HG03280 (cell line): ENCODE data around the gene LRFN2.

Experiments used
- ATAC-seq: cut with Tn5 transposase; IDR thresholded peaks from one replicate; pipeline ENCODE4 v1.9.1; 2021; ENCODE audit warnings: mild to moderate bottlenecking, moderate library complexity; ENCODE audit not compliant: unreplicated experiment

Gene LRFN2

DNA sequence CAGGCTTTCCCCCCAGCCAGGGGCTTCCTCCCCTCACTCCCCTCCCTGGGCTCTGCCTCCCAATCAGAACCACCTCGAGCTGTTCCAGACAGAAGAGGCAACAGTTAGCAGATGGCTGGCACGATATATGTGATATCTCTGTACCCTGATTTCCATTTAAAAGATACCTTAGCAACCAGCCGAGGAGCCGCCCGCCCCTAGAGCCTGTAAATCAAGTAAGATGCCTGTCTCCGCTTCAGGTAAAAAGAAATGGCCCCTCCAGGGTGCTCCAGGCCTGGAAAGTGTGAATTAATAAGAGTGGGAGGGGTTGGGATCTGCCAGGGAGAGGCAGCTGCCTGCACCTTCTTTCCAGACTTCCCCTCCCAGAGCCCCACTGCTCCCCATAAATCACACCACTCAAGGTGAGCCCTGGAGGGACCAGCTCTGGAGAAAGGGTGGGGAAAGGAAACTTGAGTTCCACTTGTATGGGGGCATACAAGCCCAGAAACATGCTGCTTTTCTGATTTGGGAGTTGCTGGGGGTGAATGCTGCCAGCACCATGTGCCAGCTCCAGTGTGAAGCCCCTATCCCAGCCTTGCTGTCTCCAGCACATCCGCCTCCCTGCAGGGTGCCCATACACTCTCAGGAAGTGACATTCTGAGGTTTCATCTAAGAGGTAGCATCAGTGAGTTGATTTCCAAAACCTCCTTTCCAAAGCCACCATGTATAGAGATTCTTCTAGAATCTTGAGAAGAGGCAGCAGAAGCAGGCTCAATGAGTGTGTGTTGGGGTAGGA lies 148.0 kb downstream of the LRFN2 start:
- ATAC-seq, result no peak

DNA sequence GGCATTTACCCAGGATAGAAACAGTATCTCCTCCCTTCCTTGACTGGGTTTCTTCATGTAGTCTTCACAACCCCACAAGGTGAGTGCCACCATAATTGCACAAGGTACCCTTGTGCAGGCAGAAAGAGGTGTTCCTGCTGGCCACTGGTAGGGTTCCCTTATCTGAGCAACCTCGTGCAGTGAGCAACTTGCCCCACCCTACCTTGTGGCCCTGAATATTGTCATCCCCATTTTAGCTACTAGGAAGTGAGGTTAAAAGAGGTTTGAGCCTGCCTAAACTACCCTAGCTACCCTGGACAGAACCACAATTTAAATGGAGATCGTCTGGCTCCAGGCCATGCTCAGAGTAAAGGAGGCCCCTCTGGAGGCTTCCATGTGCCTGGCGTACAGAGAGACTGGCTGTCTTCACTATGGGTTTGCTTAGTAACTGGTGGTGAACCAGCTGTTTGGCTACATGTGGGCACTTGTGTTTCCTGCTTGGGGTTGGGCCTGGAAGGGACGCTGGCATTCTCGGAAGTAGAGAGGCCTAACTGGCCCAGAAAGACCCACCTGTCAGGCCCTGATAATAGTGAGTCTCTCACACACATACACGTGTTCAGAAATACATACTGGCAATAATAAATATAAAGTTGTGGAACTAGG lies 148.8 kb downstream of the LRFN2 start:
- no peak for ATAC-seq

DNA sequence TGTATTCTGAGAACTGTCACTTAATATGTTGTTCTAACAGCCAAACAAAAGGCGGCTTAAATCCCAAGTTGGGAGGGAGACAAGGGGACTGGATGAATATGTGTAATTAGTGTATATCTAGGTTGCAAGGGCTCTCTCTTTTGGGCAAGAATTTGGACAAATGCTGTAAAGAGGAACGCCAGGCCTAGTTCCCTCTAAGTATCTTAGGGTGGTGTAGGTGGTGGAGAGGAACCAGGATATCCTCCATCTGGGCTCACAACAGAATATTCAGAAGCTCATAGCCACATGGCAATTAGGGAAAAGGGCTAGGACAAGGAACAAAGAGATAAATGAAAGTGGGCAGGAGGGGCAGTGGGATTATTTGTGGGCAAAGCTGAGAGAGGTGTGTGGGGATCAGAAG lies 149.5 kb downstream of the LRFN2 start:
- no peak for ATAC-seq

DNA sequence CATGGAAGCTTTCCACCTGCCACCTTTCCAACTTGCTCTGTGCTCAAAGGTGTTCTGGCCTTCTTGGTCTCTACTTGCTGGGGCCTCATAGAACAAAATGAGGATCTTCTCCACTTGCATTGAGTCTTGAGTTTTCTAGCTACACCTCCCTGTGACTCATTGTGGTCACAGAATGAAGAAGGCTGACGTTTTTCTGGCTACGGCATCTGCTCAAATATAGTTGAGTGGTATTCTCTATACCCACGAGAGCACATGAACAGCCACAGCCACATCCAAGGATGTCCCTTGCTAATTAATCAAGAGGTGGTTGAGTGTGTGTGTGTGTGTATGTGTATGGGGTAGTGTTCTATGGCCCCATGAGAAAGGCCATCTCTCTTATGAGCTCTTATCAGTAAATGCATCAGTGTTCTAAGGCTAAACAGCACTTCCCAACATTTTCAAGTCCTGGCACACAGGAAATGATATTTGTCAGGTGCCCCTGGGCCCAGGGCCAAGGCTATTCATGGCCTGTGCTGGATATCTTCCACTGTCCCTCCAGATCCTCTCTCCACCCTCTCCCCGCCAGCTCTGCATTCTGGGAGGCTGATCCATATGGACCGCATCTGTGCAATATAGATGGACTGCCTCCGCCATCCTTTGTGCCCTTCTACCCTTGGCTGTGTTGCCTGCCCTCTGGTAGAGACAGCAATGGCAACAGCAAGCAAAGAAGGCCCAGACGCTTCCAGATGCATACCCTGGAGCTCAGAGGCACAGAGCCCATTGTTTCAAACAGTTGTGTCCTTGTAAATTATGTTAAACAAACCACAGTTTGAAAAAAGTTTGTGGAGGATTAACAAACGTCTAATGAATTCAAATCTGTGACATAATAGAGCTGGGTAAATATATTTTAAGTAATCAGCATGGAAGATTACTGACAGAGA lies 150.2 kb downstream of the LRFN2 start:
- no peak for ATAC-seq

- ATAC-seq, result no peak
Observed at GRCh38 chr6:40432982-40433381, 154.2 kb downstream of the LRFN2 start.

- no peak for ATAC-seq
Observed at GRCh38 chr6:40431706-40432105, 155.5 kb downstream of the LRFN2 start.

- ATAC-seq, result no peak
Observed at GRCh38 chr6:40427196-40427595, 160.0 kb downstream of the LRFN2 start.

DNA sequence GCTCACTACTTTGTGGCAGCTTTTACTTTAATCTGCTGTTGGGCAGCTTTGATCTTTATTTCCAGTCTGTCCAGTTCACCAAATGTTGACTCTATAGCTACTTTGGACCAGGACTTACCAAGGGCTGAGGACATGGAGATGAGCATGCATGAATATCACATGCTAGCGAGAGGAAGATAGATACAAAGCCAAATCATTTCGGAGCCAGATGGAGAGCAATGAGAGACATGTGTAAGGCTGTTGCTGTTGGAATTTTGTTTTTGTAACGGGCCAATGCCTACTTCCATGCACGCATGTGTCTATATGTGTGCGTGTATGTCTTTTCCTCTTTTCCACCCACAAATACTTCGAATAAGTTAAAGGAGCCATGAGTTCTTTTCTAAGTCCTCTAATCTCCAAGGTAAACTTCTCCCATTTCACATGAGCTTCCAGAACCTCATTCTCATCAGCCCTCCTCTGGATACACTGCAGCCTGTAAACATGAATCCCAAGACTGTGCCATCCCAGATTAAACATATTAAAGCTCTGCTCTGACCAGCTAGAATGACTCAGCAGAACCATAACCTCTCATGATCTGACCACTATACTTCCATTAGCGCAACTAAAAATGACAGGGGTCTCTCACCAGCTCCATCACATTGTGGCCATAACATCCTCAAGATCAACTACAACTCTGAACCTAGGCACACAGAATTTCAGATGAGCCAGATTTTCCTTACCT lies 160.7 kb downstream of the LRFN2 start:
- no peak for ATAC-seq

DNA sequence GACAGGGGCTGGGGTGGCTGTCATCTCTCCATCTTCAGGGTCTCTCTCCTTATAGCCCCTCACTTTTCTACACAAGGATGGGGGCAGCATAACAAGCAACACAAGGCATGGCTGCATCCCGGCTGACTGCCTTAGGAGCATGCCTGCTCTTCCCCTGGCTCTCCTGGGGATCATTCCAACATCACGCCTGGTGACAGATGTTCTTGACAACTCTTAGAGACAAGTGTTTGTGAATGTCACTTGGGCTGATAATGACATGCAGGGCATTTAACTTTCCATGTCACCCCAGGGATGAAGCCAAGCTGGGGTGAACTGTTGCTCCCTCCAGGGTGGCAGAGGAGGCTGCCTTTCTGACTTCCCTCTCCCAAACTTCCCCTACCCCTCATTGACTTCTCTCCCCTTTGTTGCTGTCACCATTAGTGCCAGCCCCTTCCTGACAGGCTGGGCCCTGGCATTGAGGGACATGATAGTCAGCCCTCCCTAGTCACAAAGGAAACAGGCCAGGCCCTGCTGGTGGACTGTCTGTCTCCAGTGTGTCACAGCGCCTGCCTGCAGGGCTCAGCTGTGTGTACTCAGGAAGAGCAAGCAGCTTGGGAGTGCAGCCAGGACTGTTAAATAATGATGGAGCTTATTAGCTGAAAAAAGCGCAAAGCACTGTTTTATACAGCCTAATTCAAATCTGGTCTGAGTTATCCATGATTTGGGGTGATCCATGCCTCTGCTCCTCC lies 161.8 kb downstream of the LRFN2 start:
- ATAC-seq, result no peak

- ATAC-seq, result no peak
Observed at GRCh38 chr6:40422046-40422445, 165.1 kb downstream of the LRFN2 start.

GRCh38 chr6:40419946-40420728 lies 167.0 kb downstream of the LRFN2 start:
- ATAC-seq, result no peak

DNA sequence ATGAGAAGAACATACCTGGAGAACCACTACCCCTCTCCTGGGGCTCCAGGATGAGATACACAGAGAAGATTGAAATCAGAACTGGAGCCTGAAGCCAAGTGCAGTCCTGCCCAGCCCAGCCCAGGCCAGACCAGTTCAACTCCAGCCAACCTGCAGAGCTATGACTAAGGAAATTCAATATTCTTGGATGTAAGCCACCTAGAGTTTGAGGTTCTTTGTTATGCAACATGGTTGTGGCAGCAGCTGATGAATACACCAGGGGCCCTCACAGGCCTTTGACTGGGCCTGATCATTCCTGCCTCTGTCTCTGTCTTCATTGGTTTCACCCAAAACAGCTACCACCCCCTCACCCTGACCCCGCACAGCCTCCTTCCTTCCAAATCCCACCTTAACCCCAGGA lies 167.8 kb downstream of the LRFN2 start:
- ATAC-seq, result no peak

DNA sequence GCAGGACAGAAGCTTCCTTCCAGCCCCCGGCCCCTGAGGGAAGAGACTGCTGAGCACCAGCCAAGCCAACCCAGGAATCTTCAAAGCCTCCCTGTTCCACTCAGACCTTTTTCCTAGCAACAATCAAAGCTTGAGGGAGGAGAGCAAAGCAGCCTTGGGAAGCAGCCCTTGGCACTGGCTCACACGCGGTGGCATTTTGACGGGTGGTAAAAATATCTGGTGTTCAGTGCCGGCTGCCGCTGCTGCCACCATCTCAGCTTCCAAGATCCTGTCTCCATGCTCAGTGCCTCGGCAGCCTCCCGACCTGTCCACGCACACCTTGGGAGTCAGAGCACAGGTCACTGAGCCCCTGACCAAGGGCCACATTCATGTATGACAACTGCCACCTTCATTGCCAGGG lies 170.1 kb downstream of the LRFN2 start:
- no peak for ATAC-seq

DNA sequence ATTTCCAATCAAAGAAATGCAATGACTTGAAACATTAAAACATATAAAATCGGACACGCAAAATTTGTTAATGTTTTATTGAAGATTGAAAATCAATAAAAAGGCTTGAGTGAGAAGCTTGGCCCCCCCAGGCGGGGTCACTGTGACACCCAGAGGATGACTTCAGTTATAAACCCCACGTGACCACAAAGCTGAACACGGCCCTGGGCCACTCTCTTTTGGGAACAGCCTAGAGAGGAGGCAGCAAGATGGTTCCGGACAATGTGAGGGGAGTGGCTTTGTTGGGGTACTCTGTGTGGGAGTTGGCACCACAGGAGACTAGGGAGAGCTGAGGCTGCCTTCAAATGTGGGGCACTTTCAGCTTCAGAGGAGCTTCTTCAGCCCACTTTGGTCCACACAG lies 172.5 kb downstream of the LRFN2 start:
- no peak for ATAC-seq

- no peak for ATAC-seq
Observed at GRCh38 chr6:40413239-40413638, 173.9 kb downstream of the LRFN2 start.

DNA sequence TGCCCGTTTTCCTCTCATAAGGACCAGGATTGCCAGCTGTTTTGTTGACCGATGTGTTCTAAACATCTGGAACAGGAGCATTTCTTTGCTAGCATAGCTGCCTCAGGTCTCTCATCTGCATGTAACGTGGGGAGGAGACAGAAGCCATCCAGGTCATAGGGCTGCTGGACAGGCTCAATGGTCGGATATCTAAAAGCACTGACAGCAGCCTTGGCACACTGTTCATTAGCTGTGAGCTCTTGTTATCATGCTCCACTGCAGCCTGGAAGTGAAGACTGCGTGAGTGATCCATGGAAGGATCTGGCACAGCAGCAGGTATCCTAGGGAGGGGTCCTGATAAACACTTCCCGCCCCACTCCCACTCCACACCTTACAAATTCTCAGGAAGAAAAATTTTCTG lies 175.3 kb downstream of the LRFN2 start:
- no peak for ATAC-seq

GRCh38 chr6:40410821-40411220 lies 176.3 kb downstream of the LRFN2 start:
- no peak for ATAC-seq

DNA sequence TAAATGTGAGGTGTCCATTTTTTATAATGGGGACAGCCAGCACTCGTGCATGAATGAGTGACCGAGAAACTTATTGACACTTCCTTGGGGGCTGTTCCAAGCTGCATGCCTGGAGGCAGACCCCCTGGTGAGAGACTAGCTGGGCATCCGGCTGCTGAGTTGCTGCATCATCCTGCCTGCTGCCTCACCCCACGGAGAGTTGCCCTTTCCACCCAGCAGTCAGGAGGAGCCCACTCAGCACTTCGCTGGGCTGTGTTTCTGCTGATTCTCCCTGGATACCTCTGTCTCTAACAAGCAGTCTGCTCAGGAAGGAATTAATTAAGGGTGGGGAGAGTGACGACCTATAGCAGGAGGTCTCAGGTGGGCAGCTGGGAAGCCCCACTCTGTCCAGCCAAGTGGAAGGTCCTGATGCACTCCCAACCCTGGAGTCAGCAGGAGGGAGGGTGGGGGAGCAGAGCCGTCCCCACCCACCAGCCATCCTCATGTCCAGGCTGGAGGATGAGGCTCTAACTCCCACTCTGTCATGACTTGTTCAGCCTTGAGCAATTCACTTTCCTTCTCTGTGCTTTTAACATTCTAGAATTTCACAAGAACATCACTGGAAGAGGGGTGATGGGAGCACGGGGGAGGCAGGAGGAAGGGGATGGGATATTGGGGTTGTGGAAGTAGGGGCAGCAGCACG lies 177.3 kb downstream of the LRFN2 start:
- ATAC-seq, result no peak
